H1 (cell line): ENCODE data around the gene KRT83. TPM values are rescaled to one million over a fixed set of nuclear protein-coding genes. Genes with fewer than 3 reads are reported as not detected.

Experiments used
- CTCF ChIA-PET: fragments of 300-600 bp; sonication (Branson Sonifier 250); formaldehyde crosslinking; loops from one replicate; lab custom pipeline; 2021; ENCODE audit not compliant: partially characterized antibody; lab: Charles Lee
- POLR2A ChIA-PET: fragments of 300-600 bp; sonication (Branson Sonifier 250); formaldehyde crosslinking; loops from one replicate; lab custom pipeline; 2021; ENCODE audit warnings: inconsistent platforms; ENCODE audit not compliant: partially characterized antibody; lab: Charles Lee
- DNase-seq, 2 experiments: peaks; one replicate each; pipeline versions ENCODE4 v3.0.0 to v3.0.0-alpha.2; 2010 to 2022; ENCODE audit warnings: low spot score in 2 of 2, low read depth in 1 of 2, mixed read lengths in 1 of 2
- FAIRE-seq: peaks from 2 replicates; lab custom pipeline; 2011; peaks lifted over from hg19 to GRCh38; lab: Jason Lieb, UNC
- H2AFZ ChIP-seq: 2 replicates; pipeline ENCODE4 v1.8.1; 2012; ENCODE audit warnings: low read length, inconsistent platforms
- H2AK5ac ChIP-seq: 2 replicates; pipeline ENCODE4 v1.6.1; 2013; ENCODE audit warnings: low read depth, low read length
- H2BK120ac ChIP-seq: replicated peaks from 2 replicates; pipeline ENCODE3; 2013; ENCODE audit warnings: low read depth, low read length, inconsistent platforms
- H2BK12ac ChIP-seq: 2 replicates; pipeline ENCODE4 v1.6.1; 2013; ENCODE audit warnings: low read depth, low read length
- H2BK15ac ChIP-seq: 2 replicates; pipeline ENCODE4 v1.6.1; 2013; ENCODE audit warnings: low read length
- H2BK20ac ChIP-seq: 2 replicates; pipeline ENCODE4 v1.6.1; 2013; ENCODE audit warnings: low read length
- H2BK5ac ChIP-seq: 2 replicates; pipeline ENCODE4 v1.6.1; 2013; ENCODE audit warnings: low read depth, low read length
- H3K14ac ChIP-seq: 2 replicates; pipeline ENCODE4 v1.6.1; 2013; ENCODE audit warnings: inconsistent platforms; ENCODE audit not compliant: insufficient read length
- H3K18ac ChIP-seq: 2 replicates; pipeline ENCODE4 v1.6.1; 2013; ENCODE audit warnings: low read length; ENCODE audit errors: extremely low read depth
- H3K23ac ChIP-seq: 2 replicates; pipeline ENCODE4 v1.6.1; 2013; ENCODE audit warnings: inconsistent platforms; ENCODE audit not compliant: insufficient read length
- H3K23me2 ChIP-seq: 2 replicates; pipeline ENCODE4 v1.6.1; 2013; ENCODE audit warnings: low read depth, low read length
- H3K27ac ChIP-seq: 2 replicates; pipeline ENCODE4 v1.6.1; 2011; ENCODE audit warnings: low read depth, low read length, inconsistent platforms
- H3K27me3 ChIP-seq, 4 experiments: replicated peaks in 1 of 4; 1 replicate in 1 of 4; 2 replicates in 3 of 4; pipeline versions ENCODE4 v1.6.1 to v1.8.1; 2011 to 2013; ENCODE audit warnings: low read length in 3 of 4, mild to moderate bottlenecking in 3 of 4, inconsistent platforms in 2 of 4, mixed read lengths in 2 of 4, moderate library complexity in 1 of 4; ENCODE audit not compliant: control insufficient read depth in 3 of 4, insufficient read depth in 3 of 4; ENCODE audit errors: extremely low read depth in 1 of 4
- H3K36me3 ChIP-seq, 4 experiments: 2 replicates each; pipeline versions ENCODE4 v1.6.1 to v1.8.1; 2011 to 2013; ENCODE audit warnings: mild to moderate bottlenecking in 4 of 4, low read length in 3 of 4, moderate library complexity in 2 of 4, control low read depth in 1 of 4, inconsistent platforms in 1 of 4; ENCODE audit not compliant: insufficient read depth in 4 of 4, control insufficient read depth in 2 of 4
- H3K4ac ChIP-seq: replicated peaks from 2 replicates; pipeline ENCODE3; 2013; ENCODE audit warnings: low read length, low read depth, mixed read lengths, inconsistent platforms; ENCODE audit not compliant: insufficient read length
- H3K4me1 ChIP-seq, 4 experiments: replicated peaks in 1 of 4; 1 replicate in 1 of 4; 2 replicates in 3 of 4; pipeline versions ENCODE4 v1.6.1 to v1.8.1; 2011 to 2013; ENCODE audit warnings: low read length in 3 of 4, inconsistent platforms in 2 of 4, mixed read lengths in 1 of 4; ENCODE audit not compliant: insufficient read depth in 4 of 4, control insufficient read depth in 3 of 4
- H3K4me2 ChIP-seq, 2 experiments: 2 replicates each; pipeline versions ENCODE4 v1.6.1 to v1.8.1; 2011 to 2013; ENCODE audit warnings: low read depth in 2 of 2, low read length in 2 of 2, control low read depth in 1 of 2, inconsistent platforms in 1 of 2, mild to moderate bottlenecking in 1 of 2; ENCODE audit not compliant: insufficient read depth in 1 of 2
- H3K4me3 ChIP-seq, 4 experiments: fragments of 200-600, 300-600 bp in 1 of 4; sonication (generic), shearing (Covaris generic), sonication (Bioruptor Twin) in 1 of 4; 2 replicates each; pipeline versions ENCODE4 v1.5.1 to v1.8.1; 2011 to 2016; ENCODE audit warnings: low read length in 4 of 4, low read depth in 3 of 4, control low read depth in 2 of 4, inconsistent platforms in 2 of 4, mild to moderate bottlenecking in 2 of 4, mixed read lengths in 1 of 4, moderate library complexity in 1 of 4; ENCODE audit not compliant: insufficient read depth in 2 of 4; ENCODE audit errors: extremely low read depth in 1 of 4
- H3K56ac ChIP-seq: replicated peaks from 2 replicates; pipeline ENCODE3; 2013; ENCODE audit warnings: low read depth, mild to moderate bottlenecking, mixed read lengths, low read length, inconsistent platforms; ENCODE audit not compliant: insufficient read length
- H3K79me1 ChIP-seq: 2 replicates; pipeline ENCODE4 v1.6.1; 2013; ENCODE audit warnings: low read depth, low read length, control low read depth
- H3K79me2 ChIP-seq, 2 experiments: 2 replicates each; pipeline versions ENCODE4 v1.6.1 to v1.8.1; 2012 to 2013; ENCODE audit warnings: low read length in 2 of 2, mild to moderate bottlenecking in 2 of 2, inconsistent platforms in 1 of 2; ENCODE audit not compliant: insufficient read depth in 2 of 2, control insufficient read depth in 1 of 2
- H3K9ac ChIP-seq, 4 experiments: replicated peaks in 1 of 4; 1 replicate in 1 of 4; 2 replicates in 3 of 4; pipeline versions ENCODE4 v1.6.1 to v1.8.1; 2011 to 2013; ENCODE audit warnings: low read depth in 3 of 4, low read length in 3 of 4, control low read depth in 2 of 4, mild to moderate bottlenecking in 2 of 4, moderate library complexity in 2 of 4, inconsistent platforms in 1 of 4; ENCODE audit errors: extremely low read depth in 1 of 4
- H3K9me3 ChIP-seq, 2 experiments: 2 replicates each; pipeline versions ENCODE4 v1.6.1 to v1.8.1; 2012 to 2013; ENCODE audit warnings: mild to moderate bottlenecking in 2 of 2, moderate library complexity in 2 of 2, control low read depth in 1 of 2, inconsistent platforms in 1 of 2, low read depth in 1 of 2, low read length in 1 of 2, mixed read lengths in 1 of 2; ENCODE audit not compliant: insufficient read depth in 2 of 2
- H4K20me1 ChIP-seq, 2 experiments: replicated peaks in 1 of 2; 2 replicates each; pipeline versions ENCODE3 to v1.8.1; 2011 to 2013; ENCODE audit warnings: inconsistent platforms in 2 of 2, low read length in 2 of 2, mild to moderate bottlenecking in 1 of 2; ENCODE audit not compliant: insufficient read depth in 2 of 2, control insufficient read depth in 1 of 2
- H4K5ac ChIP-seq: 2 replicates; pipeline ENCODE4 v1.6.1; 2013; ENCODE audit warnings: low read length, low read depth, mixed read lengths, inconsistent platforms; ENCODE audit not compliant: insufficient read length
- H4K8ac ChIP-seq: 2 replicates; pipeline ENCODE4 v1.8.0; 2013; ENCODE audit warnings: mild to moderate bottlenecking, moderate library complexity, low read length, inconsistent platforms; ENCODE audit not compliant: insufficient read depth; ENCODE audit errors: extremely low read depth
- H4K91ac ChIP-seq: replicated peaks from 2 replicates; pipeline ENCODE3; 2013; ENCODE audit warnings: low read length, mixed read lengths, inconsistent platforms; ENCODE audit not compliant: insufficient read length
- CEBPB ChIP-seq: IDR thresholded peaks from 2 replicates; pipeline ENCODE4 v1.6.1; 2012; ENCODE audit warnings: low read depth, low read length
- NANOG ChIP-seq: IDR thresholded peaks from 2 replicates; pipeline ENCODE4 v1.6.1; 2011; ENCODE audit warnings: low read length, low read depth, mild to moderate bottlenecking, inconsistent platforms; ENCODE audit not compliant: insufficient read depth, poor library complexity, severe bottlenecking
- POLR2A ChIP-seq, 2 experiments: IDR thresholded peaks; 1 replicate in 1 of 2; 2 replicates in 1 of 2; pipeline ENCODE4 v1.6.1; 2011; ENCODE audit warnings: low read depth in 2 of 2, low read length in 2 of 2, mild to moderate bottlenecking in 2 of 2; ENCODE audit errors: control extremely low read depth in 1 of 2
- RAD21 ChIP-seq, 2 experiments: IDR thresholded peaks in 1 of 2; conservative IDR thresholded peaks in 1 of 2; 2 replicates each; pipeline ENCODE4 v1.6.1; 2011; ENCODE audit warnings: low read depth in 2 of 2, low read length in 2 of 2, improper control_type of control experiment in 1 of 2, inconsistent platforms in 1 of 2, mild to moderate bottlenecking in 1 of 2, moderate library complexity in 1 of 2
- TBP ChIP-seq: IDR thresholded peaks from 2 replicates; pipeline ENCODE4 v1.6.1; 2011; ENCODE audit warnings: low read depth, low read length, improper control_type of control experiment
- USF2 ChIP-seq: IDR thresholded peaks from 2 replicates; pipeline ENCODE4 v1.6.1; 2011; ENCODE audit warnings: low read length, improper control_type of control experiment
- WGBS, 2 experiments: shearing (Covaris generic) in 1 of 2; methylation state at CpG; one replicate each; pipeline versions ENCODE4 v1.1.6 to v1.1.7; 2013 to 2015; ENCODE audit warnings: low lambda C conversion rate in 2 of 2, mixed read lengths in 2 of 2, inconsistent platforms in 1 of 2, low coverage in 1 of 2, missing lambda C conversion rate in 1 of 2; ENCODE audit not compliant: insufficient replicate concordance in 2 of 2, insufficient coverage in 1 of 2, insufficient read length in 1 of 2; ENCODE audit errors: extremely low coverage in 1 of 2, missing lambda C conversion rate in 1 of 2; 5-methylcytosine and 5-hydroxymethylcytosine counted together
- polyA plus RNA-seq, 7 experiments: library from polyadenylated mRNA; depleted of rRNA in 3 of 7; stranded (reverse) in 5 of 7; unstranded in 2 of 7; fragments of >200 nt in 5 of 7; fragments of 200-250 nt in 2 of 7; gene quantifications; 1 replicate in 5 of 7; 2 replicates in 1 of 7; 4 replicates in 1 of 7; pipeline versions ENCODE4 v1.2.1 to v1.2.3, GENCODE V29; 2011 to 2013; ENCODE audit warnings: missing spikeins in 2 of 7, mixed read lengths in 2 of 7
- total RNA-seq: library from RNA; stranded (reverse); fragmentation: NEBNext Ultra II Directional; extraction: Animal tissue kit (Norgen Biotek cat#: 25700); gene quantifications from 2 replicates; pipeline ENCODE4 v1.2.1, GENCODE V29; 2021

The KRT83 gene
- total and polyA plus RNA-seq, 2 of the 8 experiments (the other 6 are each of a cell fraction or from before 2014, with no cell fraction given), result not detected

- WGBS, 2 experiments, result 82% methylated on average over 3 of the region's 3 CpGs; no CpG with 5 or more reads in 1 of the 2 experiments
Observed at GRCh38 chr12:52275686-52276085, 45.5 kb downstream of the KRT83 start.

More at GRCh38 chr12:52275686-52276085, 45.5 kb downstream of the KRT83 start:
- Histone ChIP-seq H3K27ac (no peak overlapping the region), H3K14ac (no peak overlapping the region), H3K79me1 (no peaks in the 10 kb centered on the region; the same call in 1 of the 2 replicates), H2AK5ac (no peak overlapping the region), H3K4me3 (no peak overlapping the region), H4K8ac (no peak overlapping the region), H2BK120ac (no peak overlapping the region), H4K5ac (no peak overlapping the region), H3K9me3 (no peaks in the 10 kb centered on the region), H3K36me3 (no peaks in the 10 kb centered on the region), H2AFZ (no peak overlapping the region), H2BK12ac (no peak overlapping the region), H3K18ac (no peak overlapping the region), H3K23ac (no peak overlapping the region), H3K4ac (no peak overlapping the region), H3K27me3 (peaks cover 0 to 12% (median 5%) of the 10 kb centered on the region in 4 experiments; a peak in 4 of 7 replicates), H3K56ac (no peak overlapping the region), H2BK15ac (no peak overlapping the region), H3K4me2 (no peak overlapping the region), H3K9ac (no peak overlapping the region)
- FAIRE-seq (no peak), DNase-seq (no peak)
- CTCF ChIA-PET, result interaction anchor here (0.8 to 10.7 kb wide), 14 partner anchors 10 to 608 kb away, joined by 3 to 99 read pairs (median 4); no protein-coding TSS in a partner anchor
- POLR2A ChIA-PET, result interaction anchor here (1.4 kb wide), 1 partner anchor 11 kb away, joined by 3 read pairs; no protein-coding TSS in a partner anchor
- TF ChIP-seq CEBPB (no peak), POLR2A (IDR thresholded peaks at IDR 0.05; ENCODE audit: control extremely low read depth in 1 of 2, low read depth in 2 of 2, low read length in 2 of 2) (no peak), TBP (no peak), RAD21 (IDR thresholded peaks at IDR 0.05 in 1 of 2, conservative IDR thresholded peaks at IDR 0.05 in 1 of 2; ENCODE audit: low read depth in 2 of 2, low read length in 2 of 2) (no peak), USF2 (no peak), NANOG (no peak)
- TF ChIP-seq, all 59 proteins: peak for 0
- Histone ChIP-seq H2BK20ac (no peak overlapping the region), H3K4me1 (peaks cover 0 to 4% (median 0%) of the 10 kb centered on the region in 4 experiments; a peak in 1 of 7 replicates), H4K91ac (no peak overlapping the region), H2BK5ac (no peak overlapping the region), H3K23me2 (peaks cover 4% of the 10 kb centered on the region; the same call in 1 of the 2 replicates), H4K20me1 (no peaks in the 10 kb centered on the region), H3K79me2 (no peaks in the 10 kb centered on the region)
